HepG2 (cell line): ENCODE results near the gene NINJ2. TPM values are rescaled to one million over a fixed set of nuclear protein-coding genes. Genes with fewer than 3 reads are reported as not detected.

Experiments
- ATF7 ChIP-seq, 2 experiments: fragments of 450-650 bp in 1 of 2; sonication (generic) in 1 of 2; formaldehyde crosslinking in 1 of 2; IDR thresholded peaks; 2 replicates each; pipeline versions ENCODE4 v1.4.0 to v1.6.1; 2016 to 2020; ENCODE audit warnings: antibody characterized with exemption in 1 of 2, mild to moderate bottlenecking in 1 of 2, missing genetic modification reagents in 1 of 2
- CEBPB ChIP-seq: IDR thresholded peaks from 2 replicates; pipeline ENCODE4 v1.6.1; 2011; ENCODE audit warnings: low read depth, low read length, improper control_type of control experiment, borderline replicate concordance
- EEA1 ChIP-seq: sonication (generic); formaldehyde crosslinking; IDR thresholded peaks from 2 replicates; pipeline ENCODE4 v1.5.1; 2020; ENCODE audit warnings: mild to moderate bottlenecking, missing genetic modification reagents, borderline replicate concordance
- FOXA3 ChIP-seq: IDR thresholded peaks from 2 replicates; pipeline ENCODE4 v1.6.1; 2016; ENCODE audit warnings: missing genetic modification reagents, missing compliant biosample characterization
- FOXO1 ChIP-seq: sonication (generic); formaldehyde crosslinking; IDR thresholded peaks from 2 replicates; pipeline ENCODE4 v1.4.0; 2020; ENCODE audit warnings: missing genetic modification reagents
- HIVEP1 ChIP-seq: sonication (generic); formaldehyde crosslinking; IDR thresholded peaks from 2 replicates; pipeline ENCODE4 v1.4.0; 2020; ENCODE audit warnings: mild to moderate bottlenecking, missing genetic modification reagents
- HMGA1 ChIP-seq: sonication (generic); formaldehyde crosslinking; conservative IDR thresholded peaks from 2 replicates; pipeline ENCODE4 v1.4.0; 2020; ENCODE audit warnings: missing genetic modification reagents
- HNRNPUL1 ChIP-seq: fragments of 200-400 bp; formaldehyde crosslinking; IDR thresholded peaks from 2 replicates; pipeline ENCODE4 v1.6.1; 2017; ENCODE audit warnings: low read depth, mild to moderate bottlenecking, low read length, moderate library complexity
- NAIF1 ChIP-seq: sonication (generic); formaldehyde crosslinking; IDR thresholded peaks from 2 replicates; pipeline ENCODE4 v1.5.0; 2020; ENCODE audit warnings: mild to moderate bottlenecking, missing genetic modification reagents, borderline replicate concordance
- NCOA5 ChIP-seq: sonication (generic); formaldehyde crosslinking; IDR thresholded peaks from 2 replicates; pipeline ENCODE4 v1.4.0; 2020; ENCODE audit warnings: missing genetic modification reagents
- NFRKB ChIP-seq: fragments of 450-650 bp; IDR thresholded peaks from 2 replicates; pipeline ENCODE4 v1.6.1; 2017
- NR2C2 ChIP-seq: sonication (generic); formaldehyde crosslinking; IDR thresholded peaks from 2 replicates; pipeline ENCODE4 v1.4.0; 2020; ENCODE audit warnings: missing genetic modification reagents, mild to moderate bottlenecking, moderate library complexity, borderline replicate concordance
- PBX3 ChIP-seq: sonication (generic); formaldehyde crosslinking; IDR thresholded peaks from 2 replicates; pipeline ENCODE4 v1.8.1; 2023; ENCODE audit warnings: missing genetic modification reagents, inconsistent platforms, borderline replicate concordance
- TEF ChIP-seq: sonication (generic); formaldehyde crosslinking; IDR thresholded peaks from 2 replicates; pipeline ENCODE4 v1.5.0; 2020; ENCODE audit warnings: missing genetic modification reagents
- TMF1 ChIP-seq: sonication (generic); formaldehyde crosslinking; IDR thresholded peaks from 2 replicates; pipeline ENCODE4 v1.8.1; 2022; ENCODE audit warnings: low read depth, missing genetic modification reagents
- ZBTB43 ChIP-seq: sonication (generic); formaldehyde crosslinking; conservative IDR thresholded peaks from 2 replicates; pipeline ENCODE4 v1.4.0; 2020; ENCODE audit warnings: missing genetic modification reagents
- ZNF142 ChIP-seq: sonication (generic); formaldehyde crosslinking; IDR thresholded peaks from 2 replicates; pipeline ENCODE4 v1.4.0; 2020; ENCODE audit warnings: missing genetic modification reagents
- ZNF296 ChIP-seq: sonication (generic); formaldehyde crosslinking; conservative IDR thresholded peaks from 2 replicates; pipeline ENCODE4 v1.5.0; 2020; ENCODE audit warnings: mild to moderate bottlenecking, missing genetic modification reagents
- ZNF431 ChIP-seq: sonication (generic); formaldehyde crosslinking; IDR thresholded peaks from 2 replicates; pipeline ENCODE4 v1.9.0; 2022; ENCODE audit warnings: missing genetic modification reagents, low read depth, mild to moderate bottlenecking, borderline replicate concordance
- ZNF773 ChIP-seq: sonication (generic); formaldehyde crosslinking; IDR thresholded peaks from 2 replicates; pipeline ENCODE4 v1.4.0; 2020; ENCODE audit warnings: missing genetic modification reagents, borderline replicate concordance
- ZNF790 ChIP-seq: sonication (generic); formaldehyde crosslinking; IDR thresholded peaks from 2 replicates; pipeline ENCODE4 v1.8.0; 2022; ENCODE audit warnings: missing genetic modification reagents, mild to moderate bottlenecking, borderline replicate concordance
- polyA plus RNA-seq, 8 experiments: library from polyadenylated mRNA; depleted of rRNA in 3 of 8; stranded (reverse) in 7 of 8; unstranded in 1 of 8; fragments of >200 nt; fragmentation: Illumina TruSeq in 4 of 8; extraction: Trizol in 4 of 8; gene quantifications; 2 replicates each; pipeline versions ENCODE4 v1.2.1 to v1.2.3, GENCODE V29; 2011 to 2016; ENCODE audit warnings: low read depth in 4 of 8, missing spikeins in 1 of 8, mixed read lengths in 1 of 8; ENCODE audit not compliant: insufficient read depth in 1 of 8
- total RNA-seq, 5 experiments: library from RNA; depleted of rRNA; stranded (reverse); fragments of >200 nt; fragmentation: Illumina TruSeq; extraction: Trizol; gene quantifications; 2 replicates each; pipeline ENCODE4 v1.2.3, GENCODE V29; 2016; ENCODE audit warnings: low read depth in 1 of 5

The NINJ2 gene
- total and polyA plus RNA-seq, 2 of the 13 experiments (the other 11 are each of a cell fraction or from before 2014, with no cell fraction given), result 0.62 to 3.8 TPM

DNA sequence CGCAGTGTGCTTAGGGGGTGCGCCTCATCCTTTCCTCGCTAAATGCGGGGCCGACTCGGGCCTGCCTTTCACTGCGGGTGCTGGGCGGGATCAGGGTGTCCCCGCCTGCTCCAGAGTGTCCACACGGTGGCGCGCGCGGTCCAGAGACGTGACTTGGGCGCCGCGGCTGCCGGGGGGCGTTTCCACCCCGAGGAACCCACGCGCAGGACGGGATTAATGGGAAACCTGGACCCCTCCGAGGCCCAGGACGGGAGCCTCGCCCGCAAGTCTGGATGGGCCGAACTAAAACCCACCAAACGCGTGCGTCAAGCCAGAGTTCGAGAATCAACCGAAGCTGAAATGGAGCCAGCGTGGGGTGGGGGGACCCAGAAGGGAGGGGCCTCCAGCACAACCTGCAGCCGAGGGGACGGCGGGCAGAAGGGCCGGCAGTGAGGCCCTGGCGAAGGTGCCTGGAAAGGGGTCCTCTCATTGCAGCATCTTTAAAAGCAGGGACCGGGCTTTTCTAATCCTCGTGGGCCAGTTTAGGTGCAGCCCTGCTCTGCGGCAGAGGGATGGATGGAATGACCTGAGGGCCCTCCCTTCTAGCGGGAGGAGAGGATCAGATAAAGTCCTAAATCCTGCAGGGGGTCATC, 93.3 kb downstream of the NINJ2 start (continued):
- no peak for TF ChIP-seq NFRKB
- no peak for TF ChIP-seq ATF7 (IDR thresholded peaks at IDR 0.05)
- no peak for TF ChIP-seq ATF7 (CRISPR knock-in tag; IDR thresholded peaks at IDR 0.05)
- 0 out of 2 replicates have a peak, but pooled peaks have one; percentile 23 for TF ChIP-seq FOXA3
- no peak for TF ChIP-seq ZNF773 (CRISPR knock-in tag)
- peak; percentile 42; the same call in 1 of the 2 replicates for TF ChIP-seq TMF1 (CRISPR knock-in tag)
- TF ChIP-seq ZNF790, result no peak
- no peak for TF ChIP-seq HNRNPUL1
- peak; percentile 93 for TF ChIP-seq NR2C2 (CRISPR knock-in tag)
- no peak for TF ChIP-seq NAIF1 (CRISPR knock-in tag)
- no peak for TF ChIP-seq TEF (CRISPR knock-in tag)
- no peak for TF ChIP-seq CEBPB
- TF ChIP-seq FOXO1 (CRISPR knock-in tag), result no peak
- no peak for TF ChIP-seq HMGA1 (CRISPR knock-in tag)
- TF ChIP-seq ZBTB43 (CRISPR knock-in tag), result 0 out of 2 replicates have a peak, but pooled peaks have one; percentile 28
- no peak for TF ChIP-seq NCOA5 (CRISPR knock-in tag)
- TF ChIP-seq PBX3 (CRISPR knock-in tag), result no peak
- peak; percentile 12; the same call in 1 of the 2 replicates for TF ChIP-seq ZNF142 (CRISPR knock-in tag)
- TF ChIP-seq EEA1 (CRISPR knock-in tag), result no peak
- TF ChIP-seq HIVEP1 (CRISPR knock-in tag), result peak; percentile 76
- no peak for TF ChIP-seq ZNF296 (CRISPR knock-in tag)
- no peak for TF ChIP-seq ZNF431 (CRISPR knock-in tag)
